ENCODE measurements around the gene TNFAIP8.

The TNFAIP8 gene

DNA sequence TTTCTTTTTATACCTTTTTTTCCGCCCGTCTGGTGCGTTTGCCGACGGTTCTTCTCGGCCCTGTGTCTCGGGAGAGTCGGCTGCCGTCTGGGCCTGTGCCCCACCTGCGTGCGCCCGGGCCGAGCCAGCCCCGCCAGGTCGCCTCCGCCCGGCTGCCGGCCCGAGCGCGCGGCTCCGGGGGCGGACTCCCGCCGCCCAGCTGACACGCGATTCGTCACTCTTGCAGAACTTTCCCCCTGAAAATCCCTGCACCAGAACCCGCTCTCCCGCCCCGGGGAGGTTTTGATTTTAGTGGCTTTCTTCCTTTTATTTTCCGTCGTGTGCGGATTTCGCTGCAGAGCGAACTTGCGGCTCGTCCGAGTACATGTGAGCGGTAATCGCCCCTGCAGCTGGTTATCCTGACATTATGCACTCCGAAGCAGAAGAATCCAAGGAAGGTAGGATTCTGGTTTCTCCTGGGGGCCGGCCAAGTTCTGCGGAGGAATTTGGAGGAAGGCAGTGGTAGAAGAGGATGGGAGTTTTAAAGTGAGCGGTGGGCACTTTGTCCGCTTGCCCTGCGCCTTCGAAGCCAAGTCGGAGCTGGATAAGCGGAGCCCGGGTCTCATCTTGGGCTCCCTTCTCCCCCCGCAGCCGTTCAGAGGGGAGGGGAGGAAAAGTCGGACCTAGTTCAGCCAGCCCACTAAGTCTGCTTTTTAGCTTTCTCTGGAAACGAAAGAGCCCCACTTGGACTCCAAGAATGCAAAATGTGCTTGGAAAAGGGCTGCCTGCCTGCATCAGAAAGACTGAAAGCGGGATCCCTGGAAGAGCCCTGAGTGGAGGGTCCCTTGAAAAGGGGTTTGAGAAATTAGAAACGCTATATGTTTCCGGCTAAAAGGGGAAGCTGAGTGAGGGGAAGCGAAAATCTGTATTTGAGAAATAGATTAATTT is at the start of gene TNFAIP8:
Gene TNFAIP8 (plus strand): TSS at position 335 of the 927 bp plus-strand sequence. CDS start 72 bp downstream, at position 407.
- DNase-seq (ENCODE audit: low read depth in 3 of 3) = peak; percentile 76 to 87 (median 76)

DNA sequence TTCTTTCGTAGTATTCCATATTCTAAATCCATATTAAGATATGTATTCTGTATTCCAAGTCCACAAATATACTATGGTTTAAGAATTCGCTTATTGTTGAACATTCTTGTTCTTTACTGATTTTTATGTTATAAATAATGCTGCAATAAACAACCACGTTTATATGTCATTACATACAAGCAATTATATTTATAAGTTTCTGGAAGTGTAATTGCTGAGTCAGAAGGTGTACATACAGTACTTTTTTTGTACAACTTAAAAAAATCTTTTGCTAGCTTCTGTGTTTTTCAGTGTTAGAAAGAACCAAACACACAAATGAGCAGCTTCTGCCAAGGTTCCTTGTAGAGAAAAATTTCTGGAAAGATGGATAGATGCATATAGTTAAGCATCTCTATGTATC is 48.6 kb upstream of the TNFAIP8 start:
- no peak for DNase-seq (ENCODE audit: low read depth in 3 of 3)

DNA sequence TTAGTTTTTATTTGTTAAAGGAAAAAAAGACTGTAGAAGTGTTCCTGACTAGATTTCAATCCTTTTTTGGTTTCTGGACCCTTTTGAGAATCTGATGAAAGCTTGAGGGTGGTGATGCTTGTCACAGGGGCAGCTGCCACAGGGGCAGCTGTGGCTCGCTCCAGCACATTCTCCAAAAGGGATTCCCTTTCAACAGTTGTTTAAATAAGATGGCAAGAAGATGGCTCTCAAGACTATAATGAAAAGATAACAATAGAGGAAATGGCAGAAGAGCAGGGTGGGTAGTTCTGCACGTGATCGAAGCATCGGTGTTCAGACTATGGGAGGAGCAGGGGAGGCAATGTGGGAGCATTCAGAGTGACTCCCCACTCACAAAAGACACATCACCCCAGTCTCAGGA is 46.5 kb upstream of the TNFAIP8 start:
- DNase-seq (ENCODE audit: low read depth in 3 of 3) = no peak

DNA sequence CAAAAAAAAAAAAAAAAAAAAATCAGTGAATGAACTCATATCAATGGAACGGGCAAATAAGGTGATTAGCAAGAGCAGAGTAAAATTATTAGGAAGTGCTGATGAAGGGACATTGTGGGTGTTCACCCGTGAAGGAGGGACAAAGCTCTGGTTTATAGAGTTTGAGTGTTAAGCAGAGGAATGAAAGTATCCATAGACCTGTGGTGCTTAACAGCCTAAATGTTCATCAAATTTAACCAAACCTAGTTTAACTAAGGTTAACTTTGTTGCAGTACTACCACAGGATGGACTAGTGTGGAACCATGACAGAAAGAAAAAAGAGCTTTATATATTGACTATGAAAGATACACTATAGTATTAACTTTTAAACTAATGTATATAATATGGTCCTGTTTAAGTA is 44.1 kb upstream of the TNFAIP8 start:
- DNase-seq (ENCODE audit: low read depth in 3 of 3) = no peak

DNA sequence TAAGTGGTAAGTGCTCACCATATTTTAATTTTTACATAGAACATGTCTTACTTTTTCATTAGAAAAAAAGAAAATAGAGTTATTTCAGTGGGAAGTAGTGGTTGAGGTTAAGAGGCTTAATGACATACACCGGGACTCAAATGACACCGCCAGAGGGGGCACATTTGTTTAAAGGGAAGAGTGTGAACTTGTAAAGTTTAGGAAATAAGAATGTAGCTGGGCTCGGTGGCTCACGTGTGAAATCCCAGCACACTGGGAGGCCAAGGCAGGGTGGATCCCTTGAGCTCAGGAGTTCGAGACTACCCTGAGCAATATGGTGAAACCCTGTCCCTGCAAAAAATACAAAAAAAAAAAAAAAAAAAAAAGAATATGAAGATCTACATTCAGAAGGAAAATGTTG is 43.4 kb upstream of the TNFAIP8 start:
- no peak for DNase-seq (ENCODE audit: low read depth in 3 of 3)

DNA sequence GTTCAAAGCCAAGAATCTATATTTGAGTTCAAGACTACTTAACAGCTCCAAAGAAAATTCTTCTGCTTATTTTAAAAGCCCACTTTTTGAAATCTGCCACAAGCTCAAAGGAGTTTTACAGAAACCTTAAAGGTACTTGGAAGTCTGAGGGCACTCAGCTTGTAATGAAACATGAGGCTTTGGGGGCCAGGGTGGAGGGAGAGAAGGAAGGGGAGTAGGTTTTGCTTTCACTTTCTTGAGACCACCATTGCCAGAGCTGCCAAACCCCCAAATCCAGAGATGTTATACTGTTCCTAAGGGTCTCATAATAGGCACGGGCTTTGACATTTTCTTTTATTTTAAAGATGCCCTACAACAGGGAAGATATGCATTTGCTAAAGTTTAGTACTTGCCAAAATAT is 42.6 kb upstream of the TNFAIP8 start:
- no peak for DNase-seq (ENCODE audit: low read depth in 3 of 3)

DNA sequence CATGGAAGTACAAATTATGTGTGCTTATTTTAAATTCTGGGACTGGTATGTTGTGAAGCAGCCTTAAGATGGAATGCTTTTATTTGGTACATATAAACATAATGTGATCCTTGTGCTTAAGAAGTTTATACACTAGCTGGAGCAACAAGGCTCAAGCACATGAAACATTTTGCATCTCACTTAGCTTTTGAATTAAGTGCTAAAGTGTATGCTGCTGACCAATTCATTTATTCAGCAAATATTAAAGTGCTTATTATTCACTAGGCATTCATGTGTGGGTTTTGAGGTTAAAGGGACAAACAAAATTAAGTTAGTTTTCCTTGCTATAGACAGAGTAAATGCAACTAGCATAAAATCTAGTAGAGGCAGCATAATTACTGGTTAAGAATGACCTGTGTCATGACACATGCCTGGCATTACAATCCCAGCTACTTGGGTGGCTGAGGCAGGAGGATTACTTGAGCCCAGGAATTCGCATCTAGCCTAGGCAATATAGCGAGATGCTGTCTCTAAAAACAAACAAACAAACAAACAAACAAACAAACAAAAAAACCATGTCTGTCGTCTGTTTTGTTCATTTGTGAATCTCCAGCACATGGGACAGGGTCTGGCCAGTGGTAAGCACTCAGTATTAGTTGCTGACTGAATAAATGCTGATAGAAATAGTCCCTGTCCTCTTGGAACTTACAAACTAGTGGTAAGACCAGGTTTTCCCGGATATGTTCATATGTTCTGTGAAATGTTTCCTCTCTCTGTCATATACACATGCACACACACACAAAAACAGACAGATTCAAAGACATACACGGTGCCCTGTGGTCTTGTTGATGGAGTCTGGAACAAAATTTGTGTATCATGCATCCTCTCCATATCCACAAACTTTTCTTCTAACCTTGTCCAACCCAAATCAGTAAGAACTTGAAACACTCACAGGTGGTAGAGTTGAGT is 41.9 kb upstream of the TNFAIP8 start:
- DNase-seq (ENCODE audit: low read depth in 3 of 3) = no peak

DNA sequence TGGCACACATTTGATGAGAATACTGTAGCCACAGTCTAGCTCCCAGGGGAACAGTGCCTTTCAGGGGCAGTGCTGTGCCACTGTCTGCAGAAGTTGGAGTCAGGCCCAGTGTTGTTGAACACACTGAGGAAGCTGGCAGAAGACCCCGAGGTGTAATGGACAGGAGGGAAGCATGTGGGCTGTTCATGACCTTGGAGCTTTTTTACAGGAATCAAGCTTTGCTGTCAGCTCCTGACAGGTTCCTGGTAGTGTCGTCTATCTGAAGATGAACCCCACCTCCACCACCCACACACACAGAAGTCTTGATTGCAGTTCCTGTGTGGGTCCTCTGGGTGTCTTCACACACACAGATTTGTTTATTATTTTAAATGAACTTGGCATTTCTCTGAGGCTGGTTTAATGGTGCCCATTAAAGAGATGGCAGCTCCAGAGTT is 40.3 kb upstream of the TNFAIP8 start:
- DNase-seq (ENCODE audit: low read depth in 3 of 3) = peak in 1 of 3 experiments; percentile 57

DNA sequence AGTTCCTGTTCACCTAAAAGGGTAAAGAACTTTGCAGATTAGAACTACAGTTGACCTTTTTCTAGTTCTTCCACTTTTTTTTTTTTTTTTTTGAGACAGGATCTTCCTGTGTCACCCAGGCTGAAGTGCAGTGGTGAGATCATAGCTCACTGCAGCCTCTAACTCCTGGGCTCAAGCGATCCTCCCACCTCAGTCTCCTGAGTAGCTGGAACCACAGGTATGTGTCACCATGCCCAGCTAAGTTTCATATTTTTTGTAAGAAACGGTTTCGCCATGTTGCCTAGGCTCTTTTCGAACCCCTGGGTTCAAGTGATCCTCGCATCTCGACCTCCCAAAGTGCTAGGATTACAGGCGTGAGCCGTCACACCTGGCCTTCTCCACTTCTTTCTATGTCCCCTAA is 39.7 kb upstream of the TNFAIP8 start:
- no peak for DNase-seq (ENCODE audit: low read depth in 3 of 3)

DNA sequence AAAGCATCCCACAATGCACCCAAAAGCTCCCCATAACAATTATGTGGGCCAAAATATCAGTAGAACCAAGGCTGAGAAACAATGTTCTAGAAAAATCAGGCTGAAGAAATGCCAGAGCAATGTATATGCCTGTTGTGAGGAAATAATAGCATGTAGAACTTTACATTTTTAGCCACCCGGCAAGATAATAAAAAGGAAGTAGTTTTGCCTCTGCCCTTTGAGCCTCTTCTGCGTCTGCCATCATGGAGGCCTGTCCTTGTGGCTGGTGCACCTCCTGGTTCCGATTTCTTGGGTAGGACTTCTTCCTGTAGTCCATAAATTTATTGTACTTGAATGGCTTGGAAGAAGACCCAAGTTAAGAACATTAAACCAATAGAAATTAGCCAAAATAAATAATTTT is 38.9 kb upstream of the TNFAIP8 start:
- DNase-seq (ENCODE audit: low read depth in 3 of 3) = no peak

DNA sequence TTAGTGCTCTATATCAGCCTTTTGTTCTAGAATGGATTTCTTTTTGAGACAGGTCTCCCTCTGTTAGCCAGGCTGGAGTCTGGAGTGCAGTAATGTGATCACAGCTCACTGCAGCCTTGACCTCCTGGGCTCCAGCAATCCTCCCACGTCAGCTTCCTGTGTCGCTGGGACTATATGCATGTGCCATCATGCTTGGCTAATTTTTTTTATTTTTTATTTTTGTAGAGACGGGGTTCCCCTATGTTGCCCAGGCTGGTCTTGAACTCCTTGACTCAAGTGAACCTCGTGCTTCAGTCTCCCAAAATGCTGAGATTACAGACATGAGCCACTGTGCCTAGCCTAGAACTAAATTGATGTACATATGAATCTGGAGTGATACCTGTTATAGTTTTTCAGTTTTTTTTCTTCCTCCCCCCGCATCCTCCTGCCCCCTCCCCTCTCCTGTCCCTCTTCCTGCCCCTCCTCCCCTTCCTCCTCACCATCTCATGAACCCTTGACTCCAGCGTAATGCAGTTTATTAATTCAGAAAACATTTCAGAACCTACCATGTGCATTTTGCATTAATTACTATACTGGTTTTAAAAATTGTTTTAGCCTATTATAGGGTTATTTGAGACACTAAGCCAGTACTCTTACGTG is 37.4 kb upstream of the TNFAIP8 start:
- DNase-seq (ENCODE audit: low read depth in 3 of 3) = no peak

DNA sequence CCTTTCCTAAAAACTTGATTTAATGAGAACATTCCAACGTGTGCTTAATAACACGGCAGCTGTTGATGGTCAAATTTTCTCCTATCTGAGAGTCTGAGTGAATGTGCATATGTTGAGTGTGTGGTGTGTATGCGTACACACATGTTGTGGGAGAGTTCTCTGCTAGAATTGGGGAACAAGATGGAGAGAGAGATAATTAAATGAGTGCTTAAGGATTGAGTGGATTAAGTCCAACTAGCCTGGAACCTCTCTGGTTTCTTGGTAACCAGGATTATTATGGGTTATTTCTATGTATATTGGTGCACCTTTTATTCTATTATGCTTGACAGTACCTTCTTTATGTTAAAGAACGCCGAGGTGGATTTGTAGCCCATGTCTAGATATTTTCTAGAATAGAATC is 36.4 kb upstream of the TNFAIP8 start:
- no peak for DNase-seq (ENCODE audit: low read depth in 3 of 3)

DNA sequence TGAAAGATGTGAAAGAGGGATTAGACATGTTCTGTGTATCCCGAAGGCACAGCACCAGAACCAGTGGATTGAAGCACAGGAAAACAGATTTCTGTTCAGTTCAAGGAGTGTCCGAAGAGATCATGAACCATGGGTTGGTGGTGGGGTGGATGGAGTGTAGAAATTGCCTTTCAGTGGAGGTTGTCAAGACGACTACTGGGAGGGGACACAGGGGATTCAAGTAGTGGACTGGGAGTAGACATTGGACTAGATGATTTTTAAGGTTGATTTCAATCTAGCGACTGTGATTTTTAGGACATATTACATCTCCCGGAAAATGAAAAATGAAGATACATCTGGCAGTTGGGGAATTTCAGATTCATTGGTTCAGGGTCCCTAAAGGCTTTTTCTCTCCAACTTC is 35.9 kb upstream of the TNFAIP8 start:
- no peak for DNase-seq (ENCODE audit: low read depth in 3 of 3)

DNA sequence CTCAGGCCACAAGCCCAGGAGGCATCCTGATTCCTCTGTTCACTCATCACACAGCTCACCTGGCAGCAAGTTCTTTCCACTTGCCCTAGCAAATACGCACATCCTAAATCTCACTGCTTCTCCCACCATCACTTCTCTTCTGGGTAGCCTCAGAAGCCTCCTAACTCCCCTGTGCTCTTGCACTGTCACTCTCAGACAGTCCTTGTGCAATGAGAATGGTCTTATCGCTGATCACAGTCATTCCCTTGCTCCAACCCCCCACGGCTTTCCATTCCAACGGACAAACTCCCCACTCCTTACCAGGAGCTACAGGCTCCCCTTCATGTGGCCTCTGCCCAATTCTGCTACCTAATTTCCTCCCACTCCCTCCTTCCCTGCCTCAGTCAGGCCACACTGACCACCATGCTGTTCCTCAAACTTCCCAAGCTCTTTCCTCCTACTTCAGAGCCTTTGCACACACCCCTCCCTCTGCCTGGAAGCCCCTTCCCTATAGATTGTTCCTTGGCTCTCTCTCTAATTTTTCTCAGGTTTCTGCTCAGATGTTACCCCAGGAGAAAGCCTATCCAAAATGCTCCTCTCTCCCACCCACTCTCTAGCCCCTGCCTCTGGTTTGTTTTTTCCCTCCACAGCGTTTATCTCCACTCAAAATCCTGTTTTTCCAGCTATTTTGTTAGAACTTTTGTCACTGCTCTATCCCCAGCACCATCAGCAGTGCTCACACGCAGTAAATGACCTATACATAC is 34.1 kb upstream of the TNFAIP8 start:
- no peak for DNase-seq (ENCODE audit: low read depth in 3 of 3)

DNA sequence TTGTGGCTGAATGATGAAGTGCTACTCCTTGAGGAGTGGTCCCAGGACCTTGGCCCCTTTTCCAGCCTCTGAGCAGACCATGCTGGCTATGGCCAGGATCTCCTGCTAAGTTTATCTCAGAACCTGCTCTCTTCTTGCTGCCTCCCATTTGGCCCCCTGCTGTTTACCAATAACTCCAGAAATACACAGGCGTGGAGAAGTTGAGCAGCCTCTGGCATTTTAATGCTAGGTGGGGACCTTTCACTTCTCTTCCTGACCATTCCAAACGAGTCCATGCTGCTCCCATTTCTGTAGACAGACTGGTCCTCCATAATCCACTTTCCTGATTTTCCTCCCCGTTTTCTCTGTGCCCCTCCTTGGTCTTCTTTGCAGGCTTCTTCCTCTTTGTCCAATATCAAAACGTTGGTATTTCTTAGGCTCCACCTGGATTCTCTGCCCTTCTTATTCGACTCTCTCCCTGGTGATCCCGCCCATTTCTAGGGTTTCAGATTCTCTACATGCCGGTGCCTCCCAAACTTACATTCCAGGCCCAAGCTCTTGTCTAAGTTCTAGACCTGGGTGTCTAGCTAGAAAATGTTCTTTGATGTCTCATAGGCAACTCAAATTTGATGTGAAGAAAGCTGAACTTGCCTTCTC is 33.4 kb upstream of the TNFAIP8 start:
- no peak for DNase-seq (ENCODE audit: low read depth in 3 of 3)

DNA sequence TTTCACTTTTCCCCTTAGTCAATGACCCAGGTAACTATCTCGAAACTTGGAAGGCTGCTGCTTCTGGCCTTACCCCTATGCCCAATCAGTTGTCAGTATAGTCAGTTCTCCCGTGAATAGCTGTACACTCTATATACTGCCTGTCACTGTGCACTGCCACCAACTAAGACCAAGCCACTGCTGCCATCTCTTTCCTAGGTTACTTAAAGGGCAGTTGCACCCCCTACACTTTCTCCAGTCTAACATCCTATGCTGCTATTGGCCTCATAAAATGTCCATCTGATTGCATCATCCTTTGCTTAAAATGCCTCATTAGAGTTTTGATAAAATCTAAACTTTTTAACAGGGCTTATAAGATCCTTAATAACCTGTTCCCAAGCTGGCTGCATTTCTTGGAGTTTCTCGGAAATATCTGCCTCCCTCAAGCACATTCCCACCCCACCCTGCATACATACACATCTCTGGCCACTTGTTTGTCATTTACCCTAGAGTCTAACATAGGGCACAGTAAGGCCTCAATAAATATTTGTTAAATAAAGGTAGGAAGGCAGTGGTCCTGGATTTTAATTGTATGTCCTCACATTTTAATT is 32.8 kb upstream of the TNFAIP8 start:
- no peak for DNase-seq (ENCODE audit: low read depth in 3 of 3)

DNA sequence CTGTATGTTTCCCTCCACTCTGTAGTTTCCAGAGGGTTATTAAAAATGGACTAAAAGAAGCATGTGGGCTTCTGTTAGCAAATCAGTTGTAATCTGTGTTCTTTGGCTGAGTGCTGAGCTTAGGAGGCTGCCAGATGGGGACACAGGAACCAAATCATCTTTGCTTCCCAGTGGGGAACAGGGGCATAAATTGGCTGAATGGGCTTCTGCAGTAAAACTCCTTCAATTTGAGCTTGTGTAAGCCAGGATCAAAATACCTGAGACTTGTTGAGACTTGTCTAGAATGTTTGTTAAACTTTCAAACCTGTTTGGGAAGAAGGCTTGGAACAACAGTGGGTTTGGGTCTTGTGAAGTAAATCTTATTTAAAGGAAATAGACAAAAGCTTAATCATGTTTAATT is 32.2 kb upstream of the TNFAIP8 start:
- DNase-seq (ENCODE audit: low read depth in 3 of 3) = no peak

DNA sequence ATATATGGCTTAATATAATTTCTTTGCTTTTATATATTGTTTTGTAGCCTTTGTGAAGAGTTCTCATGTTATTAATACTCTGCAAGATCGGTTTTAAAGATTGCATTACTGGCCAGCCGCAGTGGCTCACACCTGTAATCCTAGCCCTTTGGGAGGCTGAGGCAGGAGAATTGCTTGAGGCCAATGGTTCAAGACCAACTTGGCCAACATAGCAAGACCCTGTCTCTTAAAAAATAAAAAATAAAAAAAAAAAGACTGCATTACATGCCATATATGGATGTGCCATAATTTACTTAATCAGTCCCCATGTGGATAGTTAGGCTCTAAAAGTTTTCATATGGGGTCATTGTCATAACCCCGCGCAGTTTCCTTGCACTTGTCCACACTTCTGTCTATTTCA is 31.0 kb upstream of the TNFAIP8 start:
- no peak for DNase-seq (ENCODE audit: low read depth in 3 of 3)

DNA sequence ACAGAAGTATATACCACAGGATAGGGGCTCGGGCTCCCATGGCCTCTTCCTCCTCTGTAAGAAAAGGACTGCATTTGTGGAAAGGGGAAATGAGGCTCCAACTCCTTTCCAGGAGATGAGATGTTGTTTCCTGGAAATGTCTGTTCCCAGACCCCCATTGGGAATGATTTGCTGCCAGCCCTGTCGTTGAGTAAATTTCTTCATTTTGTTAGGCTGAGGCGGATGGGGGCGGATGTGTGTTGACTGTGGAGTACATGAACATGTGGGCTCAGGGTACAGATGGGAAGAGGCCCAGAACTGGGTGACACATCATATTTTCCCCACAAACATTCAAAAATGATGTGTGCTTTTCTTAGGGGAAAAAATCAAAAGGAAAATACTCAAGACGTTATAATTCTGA is 28.8 kb upstream of the TNFAIP8 start:
- peak in 2 of 3 experiments; percentile 50 to 57 for DNase-seq (ENCODE audit: low read depth in 3 of 3)
